Calu3 (cell line): ENCODE results near the gene GABRD. TPM values are rescaled to one million over a fixed set of nuclear protein-coding genes. Genes with fewer than 3 reads are reported as not detected.

Experiments
- BruUV-seq: library from RNA; stranded (reverse); fragments of 400-500 nt; replicated peaks from 2 replicates; lab custom pipeline; 2021; lab: Mats Ljungman, UMichigan
- CTCF ChIA-PET: fragments of 300-600 bp; sonication (Branson Sonifier 250); formaldehyde crosslinking; loops from one replicate; lab custom pipeline; 2022; ENCODE audit warnings: antibody characterized with exemption; lab: Charles Lee
- DNase-seq: peaks from one replicate; pipeline ENCODE4 v3.0.0; 2022
- H3K27ac Mint-ChIP-seq: one replicate; pipeline ENCODE4 v1.8.0; 2022; ENCODE audit warnings: mixed read lengths; ENCODE audit not compliant: unreplicated experiment
- H3K27me3 Mint-ChIP-seq: one replicate; pipeline ENCODE4 v1.8.0; 2022; ENCODE audit warnings: mixed read lengths; ENCODE audit not compliant: unreplicated experiment
- H3K36me3 Mint-ChIP-seq: one replicate; pipeline ENCODE4 v1.8.0; 2022; ENCODE audit warnings: mild to moderate bottlenecking, moderate library complexity, mixed read lengths; ENCODE audit not compliant: insufficient read depth, unreplicated experiment
- H3K4me1 Mint-ChIP-seq: one replicate; pipeline ENCODE4 v1.8.0; 2022; ENCODE audit warnings: mild to moderate bottlenecking, low read depth, mixed read lengths; ENCODE audit not compliant: unreplicated experiment
- H3K4me3 Mint-ChIP-seq: one replicate; pipeline ENCODE4 v1.8.0; 2022; ENCODE audit warnings: mild to moderate bottlenecking, low read depth, moderate library complexity, mixed read lengths; ENCODE audit not compliant: unreplicated experiment
- H3K9me3 Mint-ChIP-seq: one replicate; pipeline ENCODE4 v1.8.0; 2022; ENCODE audit warnings: low read depth, mixed read lengths; ENCODE audit not compliant: unreplicated experiment
- CTCF ChIP-seq: fragments of 200-600 bp; IDR thresholded peaks from one replicate; pipeline ENCODE4 v1.8.0; 2022; ENCODE audit warnings: antibody characterized with exemption; ENCODE audit not compliant: unreplicated experiment
- intact Hi-C: fragments of 100-400 bp; cut with micrococcal nuclease; formaldehyde crosslinking; loops from one replicate; pipeline ENCODE4 v1.10.0; 2022; ENCODE audit not compliant: unreplicated experiment
- total RNA-seq: library from RNA; stranded (reverse); gene quantifications from 2 replicates; pipeline ENCODE4 v1.2.3, GENCODE V29; 2022

The GABRD gene
- total RNA-seq, 1 experiment from 2014 or later: not detected

GRCh38 chr1:2029561-2029960 lies 10.4 kb downstream of the GABRD start:
- Mint-ChIP-seq H3K9me3 (no peaks in the 10 kb centered on the region), H3K27me3 (peaks cover 35% of the 10 kb centered on the region), H3K4me1 (no peaks in the 10 kb centered on the region), H3K4me3 (no peak overlapping the region), H3K36me3 (no peaks in the 10 kb centered on the region), H3K27ac (no peak overlapping the region)
- BruUV-seq: no TSS peak
- no peak for DNase-seq
- CTCF ChIA-PET: no interaction called here
- intact Hi-C loops: no loop called here
- TF ChIP-seq CTCF: no peak

- no TSS peak for BruUV-seq
- Mint-ChIP-seq H3K36me3 (no peaks in the 10 kb centered on the region), H3K27me3 (peaks cover 35% of the 10 kb centered on the region), H3K4me3 (no peak overlapping the region), H3K27ac (no peak overlapping the region), H3K9me3 (no peaks in the 10 kb centered on the region), H3K4me1 (no peaks in the 10 kb centered on the region)
- no peak for DNase-seq
- intact Hi-C loops: no loop called here
- no peak for TF ChIP-seq CTCF
- CTCF ChIA-PET: no interaction called here
Measured at GRCh38 chr1:2030076-2030871, 11.1 kb downstream of the GABRD start.

GRCh38 chr1:2031546-2032540 lies 12.7 kb downstream of the GABRD start:
- intact Hi-C loops: no loop called here
- Mint-ChIP-seq H3K36me3 (no peaks in the 10 kb centered on the region), H3K9me3 (no peaks in the 10 kb centered on the region), H3K4me3 (no peak overlapping the region), H3K27me3 (peaks cover 35% of the 10 kb centered on the region), H3K27ac (no peak overlapping the region), H3K4me1 (no peaks in the 10 kb centered on the region)
- TF ChIP-seq CTCF: no peak
- no TSS peak for BruUV-seq
- DNase-seq: no peak
- CTCF ChIA-PET: interaction anchor here (0.6 kb wide), 2 partner anchors 13 to 758 kb away, joined by 3 read pairs; partner anchors contain the start of gene UBE2J2

GRCh38 chr1:2032737-2033136 lies 13.6 kb downstream of the GABRD start:
- no TSS peak for BruUV-seq
- Mint-ChIP-seq H3K4me3 (no peak overlapping the region), H3K36me3 (no peaks in the 10 kb centered on the region), H3K9me3 (no peaks in the 10 kb centered on the region), H3K27ac (no peak overlapping the region), H3K4me1 (no peaks in the 10 kb centered on the region), H3K27me3 (peaks cover 35% of the 10 kb centered on the region)
- no peak for TF ChIP-seq CTCF
- intact Hi-C loops: no loop called here
- CTCF ChIA-PET: interaction anchor here (0.6 kb wide), 2 partner anchors 12 to 759 kb away, joined by 3 read pairs; partner anchors contain the start of gene UBE2J2
- DNase-seq: no peak
